Islet precursor cell (in vitro differentiated cells): ENCODE measurements around the gene ADAMTSL4.
A peak's percentile ranks its signal among the peaks of the same experiment; 100 is the strongest.

Source experiments
- DNase-seq: peaks from one replicate; pipeline ENCODE4 v3.0.0-alpha.2; 2018

ADAMTSL4 gene

GRCh38 chr1:150535511-150536287 lies 13.5 kb upstream of the ADAMTSL4 start:
- DNase-seq: peak; percentile 87

GRCh38 chr1:150536836-150537731 lies 12.1 kb upstream of the ADAMTSL4 start:
- no peak for DNase-seq

- peak; percentile 92 for DNase-seq
Measured at GRCh38 chr1:150537732-150538684, 11.2 kb upstream of the ADAMTSL4 start.

GRCh38 chr1:150543500-150544143 lies 5.6 kb upstream of the ADAMTSL4 start:
- DNase-seq: no peak

DNA sequence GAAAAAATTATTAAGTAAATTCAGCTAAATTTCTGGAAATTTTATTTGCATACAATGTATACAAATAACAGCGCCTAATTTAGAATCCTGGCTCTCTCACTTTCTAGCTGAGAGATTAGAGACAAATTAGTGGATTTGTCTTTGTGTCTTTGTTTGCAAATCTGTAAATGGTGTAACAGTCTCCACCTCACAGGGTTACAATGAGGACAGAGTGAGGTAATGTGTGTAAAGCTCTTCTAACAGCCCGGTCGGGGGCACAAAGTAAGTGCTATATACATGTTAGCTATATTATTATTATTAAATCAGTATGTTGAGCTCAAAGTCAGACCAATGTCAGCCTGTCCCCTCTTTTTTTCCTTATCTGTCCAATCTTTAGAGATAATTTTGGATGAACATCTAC lies 5.0 kb upstream of the ADAMTSL4 start:
- no peak for DNase-seq

DNA sequence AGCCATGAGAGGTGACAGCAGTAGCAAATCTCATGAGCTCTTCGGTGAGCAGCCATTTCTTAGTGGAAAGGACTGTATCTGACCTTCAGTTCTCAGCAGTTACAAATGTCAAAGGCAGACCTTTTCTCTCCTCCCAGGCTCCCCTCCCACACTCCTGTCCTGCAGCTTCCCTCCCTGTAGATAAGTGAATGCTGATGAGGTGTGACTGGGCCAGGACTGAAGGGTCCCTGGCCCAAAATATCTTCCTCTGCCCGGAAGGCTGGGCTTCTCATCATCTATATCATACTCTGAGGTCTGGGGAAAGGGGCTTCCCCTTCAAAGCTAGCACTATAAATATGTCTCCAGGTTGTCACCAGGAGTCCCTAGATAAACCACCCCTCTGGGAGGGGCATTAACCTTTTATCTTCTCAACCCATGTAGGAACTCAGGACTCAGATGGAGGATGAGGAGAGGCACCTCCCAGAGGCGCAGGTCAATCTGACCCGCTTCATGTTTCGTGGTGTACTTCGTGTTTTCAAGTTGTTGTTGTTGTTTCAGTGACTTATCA lies 3.6 kb upstream of the ADAMTSL4 start:
- no peak for DNase-seq

GRCh38 chr1:150546294-150546937 lies 2.8 kb upstream of the ADAMTSL4 start:
- DNase-seq: no peak

GRCh38 chr1:150548324-150548631 lies 930 bp upstream of the ADAMTSL4 start:
- DNase-seq: no peak

DNA sequence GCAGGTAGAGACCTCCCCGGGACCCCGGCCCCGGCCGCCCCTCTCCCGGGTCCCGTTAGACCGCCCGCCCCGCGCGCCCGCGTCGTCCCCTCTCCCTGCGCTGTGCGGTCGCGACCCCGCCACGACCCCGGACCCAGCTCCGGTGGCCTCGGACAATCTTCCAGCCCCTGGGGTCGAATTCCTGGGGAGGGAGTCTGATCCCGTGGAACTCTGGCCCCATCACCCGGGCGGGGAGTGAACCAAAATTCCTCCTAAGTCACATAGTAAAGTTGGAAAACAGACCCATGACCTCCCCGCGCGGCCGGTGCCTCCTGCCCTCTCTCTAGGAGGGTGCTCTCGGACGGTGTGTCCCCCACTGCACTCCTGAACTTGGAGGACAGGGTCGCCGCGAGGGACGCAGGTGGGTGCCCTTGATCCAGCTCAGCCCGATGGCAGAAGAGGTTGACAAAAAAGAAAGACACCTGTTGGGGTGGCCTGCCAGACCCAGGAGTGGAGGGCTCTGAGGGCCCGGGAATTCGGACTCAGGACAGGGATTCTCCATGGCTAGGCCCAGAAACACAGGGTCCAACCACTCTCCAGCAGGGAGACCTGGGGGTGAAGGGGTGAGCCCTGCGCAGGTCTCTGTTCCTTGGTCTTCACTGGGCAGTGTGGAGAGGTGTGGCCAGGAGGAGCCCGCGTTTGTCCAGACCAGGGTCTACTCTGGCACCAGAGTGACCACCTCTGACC lies 451 bp downstream of the ADAMTSL4 start:
- peak; percentile 81 for DNase-seq

- DNase-seq: peak; percentile 95
Measured at GRCh38 chr1:150550222-150551050, 1.2 kb downstream of the ADAMTSL4 start.

- DNase-seq: peak; percentile 48
Measured at GRCh38 chr1:150551051-150551783, 2.0 kb downstream of the ADAMTSL4 start.

DNA sequence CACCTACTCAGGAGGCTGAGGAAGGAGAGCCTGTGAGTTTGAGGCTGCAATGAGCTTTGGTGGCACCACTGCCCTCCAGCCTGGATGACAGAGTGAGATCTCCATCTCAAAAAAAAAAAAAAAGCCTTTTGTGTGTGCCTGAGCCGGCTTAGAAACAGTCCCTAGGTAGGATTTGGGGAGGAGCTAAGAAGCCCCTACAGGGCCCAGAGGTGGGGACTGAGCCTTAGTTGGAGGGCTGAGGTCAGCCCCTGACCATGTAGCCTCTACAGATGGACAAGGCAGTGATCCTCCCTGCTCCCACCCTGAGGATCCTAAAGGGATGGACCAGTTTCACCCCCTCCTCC lies 2.5 kb downstream of the ADAMTSL4 start:
- DNase-seq: no peak

GRCh38 chr1:150552128-150552910 lies 3.1 kb downstream of the ADAMTSL4 start:
- peak; percentile 95 for DNase-seq

DNA sequence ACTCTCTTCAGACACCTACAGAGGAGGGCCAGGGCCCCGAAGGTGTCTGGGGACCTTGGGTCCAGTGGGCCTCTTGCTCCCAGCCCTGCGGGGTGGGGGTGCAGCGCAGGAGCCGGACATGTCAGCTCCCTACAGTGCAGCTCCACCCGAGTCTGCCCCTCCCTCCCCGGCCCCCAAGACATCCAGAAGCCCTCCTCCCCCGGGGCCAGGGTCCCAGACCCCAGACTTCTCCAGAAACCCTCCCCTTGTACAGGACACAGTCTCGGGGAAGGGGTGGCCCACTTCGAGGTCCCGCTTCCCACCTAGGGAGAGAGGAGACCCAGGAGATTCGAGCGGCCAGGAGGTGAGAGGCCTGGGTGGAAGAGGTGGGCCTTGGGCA lies 3.7 kb downstream of the ADAMTSL4 start:
- DNase-seq: peak; percentile 47

GRCh38 chr1:150553392-150554085 lies 4.3 kb downstream of the ADAMTSL4 start:
- DNase-seq: peak; percentile 50

- no peak for DNase-seq
Measured at GRCh38 chr1:150554086-150554452, 4.9 kb downstream of the ADAMTSL4 start.

DNA sequence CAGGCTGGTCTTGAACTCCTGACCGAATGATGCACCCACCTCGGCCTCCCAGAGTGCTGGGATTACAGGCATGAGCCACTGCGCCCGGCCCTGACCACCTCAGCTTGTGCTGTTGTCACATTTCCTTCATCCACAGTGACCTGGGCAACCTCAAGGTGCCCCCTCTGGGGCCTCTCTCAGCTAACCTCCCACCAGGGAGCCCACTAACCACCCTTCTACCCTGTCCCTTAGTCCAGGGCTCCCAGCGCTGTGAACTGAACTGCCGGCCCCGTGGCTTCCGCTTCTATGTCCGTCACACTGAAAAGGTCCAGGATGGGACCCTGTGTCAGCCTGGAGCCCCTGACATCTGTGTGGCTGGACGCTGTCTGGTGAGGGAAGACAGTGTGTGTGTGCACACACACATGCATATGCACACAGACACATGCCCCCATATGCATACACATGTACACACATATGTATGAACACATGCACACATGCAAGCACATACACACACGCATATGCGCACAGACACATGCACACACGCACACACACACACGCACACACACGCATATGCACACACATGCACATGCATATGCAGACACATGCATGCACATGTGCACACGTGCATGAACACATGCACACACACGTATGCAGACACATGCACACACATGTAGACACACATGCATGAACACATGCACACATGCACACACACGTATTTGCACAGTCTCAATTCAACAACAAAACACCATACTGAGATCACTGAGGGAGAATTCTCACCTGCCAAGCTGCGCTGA lies 6.2 kb downstream of the ADAMTSL4 start:
- peak; percentile 32 for DNase-seq
